ENCODE measurements around the gene MARK4.
A peak's percentile ranks its signal among the peaks of the same experiment; 100 is the strongest.

MARK4 gene

GRCh38 chr19:45344621-45345505 is 93.8 kb downstream of the MARK4 start:
- TF ChIP-seq CTCF (IDR thresholded peaks at IDR 0.05; ENCODE audit: insufficient read depth, low read depth, low read length, missing control alignments), result no peak
- peak; percentile 68 for DNase-seq (ENCODE audit: low read depth)
- H3K4me3 ChIP-seq (ENCODE audit: low read length), result peak overlapping the region; percentile 21

- DNase-seq (ENCODE audit: low read depth), result no peak
- TF ChIP-seq CTCF (IDR thresholded peaks at IDR 0.05; ENCODE audit: insufficient read depth, low read depth, low read length, missing control alignments), result no peak
- H3K4me3 ChIP-seq (ENCODE audit: low read length), result no peak overlapping the region
Observed at GRCh38 chr19:45345506-45345860, 94.4 kb downstream of the MARK4 start.

GRCh38 chr19:45346449-45346848 is 95.4 kb downstream of the MARK4 start:
- H3K4me3 ChIP-seq (ENCODE audit: low read length), result no peak overlapping the region
- no peak for DNase-seq (ENCODE audit: low read depth)
- no peak for TF ChIP-seq CTCF (IDR thresholded peaks at IDR 0.05; ENCODE audit: insufficient read depth, low read depth, low read length, missing control alignments)

GRCh38 chr19:45347570-45348366 is 96.7 kb downstream of the MARK4 start:
- no peak for TF ChIP-seq CTCF (IDR thresholded peaks at IDR 0.05; ENCODE audit: insufficient read depth, low read depth, low read length, missing control alignments)
- no peak overlapping the region for H3K4me3 ChIP-seq (ENCODE audit: low read length)
- no peak for DNase-seq (ENCODE audit: low read depth)

- no peak for DNase-seq (ENCODE audit: low read depth)
- no peak overlapping the region for H3K4me3 ChIP-seq (ENCODE audit: low read length)
- no peak for TF ChIP-seq CTCF (IDR thresholded peaks at IDR 0.05; ENCODE audit: insufficient read depth, low read depth, low read length, missing control alignments)
Observed at GRCh38 chr19:45348367-45349125, 97.5 kb downstream of the MARK4 start.

- DNase-seq (ENCODE audit: low read depth), result no peak
- TF ChIP-seq CTCF (IDR thresholded peaks at IDR 0.05; ENCODE audit: insufficient read depth, low read depth, low read length, missing control alignments), result no peak
- H3K4me3 ChIP-seq (ENCODE audit: low read length), result no peak overlapping the region
Observed at GRCh38 chr19:45349126-45349415, 98.0 kb downstream of the MARK4 start.
